Muscle of back (tissue), 13 donors: ENCODE measurements around the gene GNAI2. TPM values are rescaled to one million over a fixed set of nuclear protein-coding genes. Genes with fewer than 3 reads are reported as not detected.
A peak's percentile ranks its signal among the peaks of the same experiment; 100 is the strongest.

Experiments used
- DNase-seq, 3 donors: peaks; one replicate each; pipeline versions ENCODE4 v3.0.0 to v3.0.0-alpha.2; 2013
- long read RNA-seq, 9 donors: transcript quantifications; one replicate each; lab custom pipeline, GENCODE V29; 2026
- polyA plus RNA-seq, 10 donors: library from polyadenylated mRNA; unstranded; fragments of 120-200 nt; gene quantifications; one replicate each; pipeline ENCODE4 v1.2.1, GENCODE V29; 2013; ENCODE audit not compliant: insufficient read length in 10 of 10

Gene GNAI2
- polyA plus RNA-seq: 100 to 1,000 TPM; 160 to 205 (median 182) TPM
- long read RNA-seq, donor 1, transcript GNAI2-202 (9 exons, 2,464 nt): major isoform, 42 of 52 reads
- long read RNA-seq, donor 1, partial matches to known transcripts: 10 of 52 reads
- long read RNA-seq, donor 1, other reads (novel, unspliced or antisense): 0 of 52 reads
- long read RNA-seq, donor 2, transcript GNAI2-202 (9 exons, 2,464 nt): major isoform, 31 of 63 reads
- long read RNA-seq, donor 2, partial matches to known transcripts: 31 of 63 reads
- long read RNA-seq, donor 2, other reads (novel, unspliced or antisense): 0 of 63 reads
- long read RNA-seq, donor 3: 0 reads
- long read RNA-seq, donor 4, transcript GNAI2-202 (9 exons, 2,464 nt): major isoform, 32 of 99 reads
- long read RNA-seq, donor 4, partial matches to known transcripts: 66 of 99 reads
- long read RNA-seq, donor 4, other reads (novel, unspliced or antisense): 0 of 99 reads
- long read RNA-seq, donor 5, transcript GNAI2-202 (9 exons, 2,464 nt): major isoform, 51 of 109 reads
- long read RNA-seq, donor 5, partial matches to known transcripts: 19 of 109 reads
- long read RNA-seq, donor 5, other reads (novel, unspliced or antisense): 35 of 109 reads
- long read RNA-seq, donor 6, transcript GNAI2-202 (9 exons, 2,464 nt): major isoform, 42 of 132 reads
- long read RNA-seq, donor 6, partial matches to known transcripts: 78 of 132 reads
- long read RNA-seq, donor 6, other reads (novel, unspliced or antisense): 7 of 132 reads
- long read RNA-seq, donor 7, transcript GNAI2-202 (9 exons, 2,464 nt): major isoform, 29 of 56 reads
- long read RNA-seq, donor 7, partial matches to known transcripts: 25 of 56 reads
- long read RNA-seq, donor 7, other reads (novel, unspliced or antisense): 0 of 56 reads
- long read RNA-seq, donor 8, transcript GNAI2-202 (9 exons, 2,464 nt): major isoform, 20 of 26 reads
- long read RNA-seq, donor 8, partial matches to known transcripts: 5 of 26 reads
- long read RNA-seq, donor 8, other reads (novel, unspliced or antisense): 0 of 26 reads
- long read RNA-seq, donor 9, transcript GNAI2-202 (9 exons, 2,464 nt): major isoform, 13 of 14 reads
- long read RNA-seq, donor 9, partial matches to known transcripts: 0 of 14 reads
- long read RNA-seq, donor 9, other reads (novel, unspliced or antisense): 0 of 14 reads

GRCh38 chr3:50235716-50236483 is at the start of gene GNAI2:
Gene GNAI2 (plus strand): TSS chr3:50236204. CDS start chr3:50236336, 132 bp downstream.
- peak; percentile 98 to 99 (median 99) for DNase-seq

DNA sequence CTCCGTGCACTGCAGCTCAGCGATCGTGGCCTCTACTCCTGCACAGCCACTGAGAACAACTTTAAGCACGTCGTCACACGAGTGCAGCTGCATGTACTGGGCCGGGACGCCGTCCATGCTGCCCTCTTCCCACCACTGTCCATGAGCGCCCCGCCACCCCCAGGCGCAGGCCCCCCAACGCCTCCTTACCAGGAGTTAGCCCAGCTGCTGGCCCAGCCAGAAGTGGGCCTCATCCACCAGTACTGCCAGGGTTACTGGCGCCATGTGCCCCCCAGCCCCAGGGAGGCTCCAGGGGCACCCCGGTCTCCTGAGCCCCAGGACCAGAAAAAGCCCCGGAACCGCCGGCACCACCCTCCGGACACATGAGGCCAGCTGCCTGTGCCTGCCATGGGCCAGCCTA is 48.3 kb upstream of the GNAI2 start:
- DNase-seq: no peak

DNA sequence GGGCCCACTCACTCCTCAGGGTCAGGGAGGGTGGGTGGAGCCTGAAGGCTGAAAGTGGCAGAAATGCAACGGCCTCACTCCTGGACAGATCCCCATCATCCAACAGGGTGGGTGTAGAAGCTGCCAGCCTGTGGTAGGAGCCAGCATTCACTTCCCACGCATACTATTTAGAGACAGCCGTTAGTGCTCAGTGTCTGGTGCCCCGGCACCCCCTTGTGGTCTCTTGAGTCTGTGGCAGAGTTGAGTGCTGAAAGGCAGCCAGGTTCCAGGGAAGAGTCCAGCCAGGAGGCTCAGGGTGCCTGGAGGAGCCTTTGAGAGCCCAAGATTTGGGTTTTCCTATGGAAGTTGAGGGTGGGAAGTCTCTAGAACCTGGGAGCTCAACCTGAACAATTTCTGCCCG is 46.7 kb upstream of the GNAI2 start:
- DNase-seq: peak; percentile 62 to 86 (median 75)

DNA sequence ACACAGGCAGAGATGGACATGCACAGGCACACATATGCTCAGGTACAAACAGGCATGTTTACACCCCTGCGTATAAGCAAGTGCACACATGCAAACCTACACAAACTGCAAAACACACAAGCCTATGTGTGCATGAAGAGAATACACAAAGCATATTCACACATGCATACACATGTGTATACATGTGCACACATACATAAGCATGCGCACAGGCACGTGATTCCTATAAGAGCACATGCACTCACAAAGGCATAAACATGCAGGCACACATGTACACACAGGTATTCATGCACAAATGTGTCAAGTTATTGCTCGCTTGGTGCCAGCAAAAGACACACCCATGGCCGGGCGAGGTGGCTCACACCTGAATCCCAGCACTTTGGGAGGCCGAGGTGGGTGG is 46.0 kb upstream of the GNAI2 start:
- DNase-seq: no peak

DNA sequence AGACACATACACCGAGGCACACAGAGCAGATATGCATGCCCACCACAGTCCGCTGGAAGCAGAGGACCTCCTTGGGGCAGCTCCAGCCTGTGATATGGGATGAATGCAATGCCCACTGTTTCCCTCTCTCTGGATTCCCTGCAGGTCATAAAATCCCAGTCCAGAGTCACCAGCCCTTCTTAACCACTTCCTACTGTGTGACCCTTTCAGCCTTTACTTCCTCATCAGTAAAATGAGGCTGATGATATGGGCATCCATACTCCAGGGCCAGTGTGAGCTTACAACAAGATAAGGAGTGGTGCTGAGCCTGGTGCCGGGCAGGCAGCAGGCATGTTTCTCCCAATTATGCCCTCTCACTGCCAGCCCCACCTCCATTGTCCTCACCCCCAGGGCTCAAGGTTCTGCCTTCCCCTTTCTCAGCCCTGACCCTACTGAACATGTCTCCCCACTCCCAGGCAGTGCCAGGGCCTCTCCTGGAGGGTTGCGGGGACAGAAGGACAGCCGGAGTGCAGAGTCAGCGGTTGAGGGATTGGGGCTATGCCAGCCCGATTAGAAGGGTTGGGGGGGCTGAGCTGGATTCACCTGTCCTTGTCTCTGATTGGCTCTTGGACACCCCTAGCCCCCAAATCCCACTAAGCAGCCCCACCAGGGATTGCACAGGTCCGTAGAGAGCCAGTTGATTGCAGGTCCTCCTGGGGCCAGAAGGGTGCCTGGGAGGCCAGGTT is 44.9 kb upstream of the GNAI2 start, which contains the start of gene GNAT1:
GNAT1 (plus strand) TSS at position 675 of the 725 bp plus-strand sequence. CDS start 116 bp downstream, outside the sequence.
- DNase-seq: no peak

DNA sequence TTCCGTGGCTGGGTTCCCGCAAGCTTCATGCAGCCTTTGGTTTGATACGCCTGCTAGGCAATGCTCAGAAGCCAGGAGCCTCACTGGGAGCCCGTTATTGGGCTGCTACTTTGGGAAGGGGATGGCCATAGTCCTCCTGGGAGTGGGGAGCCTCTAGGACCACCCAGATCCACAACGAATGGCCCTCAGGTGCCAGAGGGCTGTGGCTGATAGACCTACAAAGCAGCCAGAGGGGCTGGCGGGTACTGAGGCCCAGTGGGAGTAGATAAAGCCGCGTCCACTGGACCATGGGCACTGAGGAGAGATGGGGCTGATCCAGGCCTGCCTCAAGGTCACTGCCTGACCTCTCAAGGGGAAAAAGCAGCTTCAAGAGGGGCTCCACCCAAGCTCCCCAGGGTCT is 43.9 kb upstream of the GNAI2 start:
- DNase-seq: no peak

DNA sequence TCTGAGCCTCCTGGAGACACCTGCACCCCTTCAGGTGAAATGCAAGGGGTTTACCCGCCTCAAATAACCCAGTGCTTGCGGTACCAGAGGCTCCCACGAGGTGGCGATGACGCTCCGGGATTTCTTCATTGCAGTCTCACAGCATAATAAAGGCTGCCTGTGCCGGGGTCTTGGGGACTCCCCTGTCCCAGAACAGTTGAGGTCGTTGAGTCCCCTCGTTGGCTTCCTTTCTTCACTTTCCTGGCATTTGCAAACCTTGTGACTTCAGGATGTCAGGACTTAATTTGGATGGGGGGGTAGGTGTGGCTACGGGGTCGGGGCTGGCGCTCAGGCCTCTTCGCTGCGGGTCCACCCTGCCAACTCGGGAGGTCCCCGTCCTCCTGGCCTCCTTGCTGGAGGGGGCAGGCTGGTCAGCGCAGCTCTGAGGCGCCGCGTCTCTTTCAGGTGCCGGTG is 43.3 kb upstream of the GNAI2 start:
- peak; percentile 44 to 76 (median 70) for DNase-seq

- DNase-seq: no peak
Observed at GRCh38 chr3:50193286-50193685, 42.7 kb upstream of the GNAI2 start.

- DNase-seq: no peak
Observed at GRCh38 chr3:50193746-50194127, 42.3 kb upstream of the GNAI2 start.

DNA sequence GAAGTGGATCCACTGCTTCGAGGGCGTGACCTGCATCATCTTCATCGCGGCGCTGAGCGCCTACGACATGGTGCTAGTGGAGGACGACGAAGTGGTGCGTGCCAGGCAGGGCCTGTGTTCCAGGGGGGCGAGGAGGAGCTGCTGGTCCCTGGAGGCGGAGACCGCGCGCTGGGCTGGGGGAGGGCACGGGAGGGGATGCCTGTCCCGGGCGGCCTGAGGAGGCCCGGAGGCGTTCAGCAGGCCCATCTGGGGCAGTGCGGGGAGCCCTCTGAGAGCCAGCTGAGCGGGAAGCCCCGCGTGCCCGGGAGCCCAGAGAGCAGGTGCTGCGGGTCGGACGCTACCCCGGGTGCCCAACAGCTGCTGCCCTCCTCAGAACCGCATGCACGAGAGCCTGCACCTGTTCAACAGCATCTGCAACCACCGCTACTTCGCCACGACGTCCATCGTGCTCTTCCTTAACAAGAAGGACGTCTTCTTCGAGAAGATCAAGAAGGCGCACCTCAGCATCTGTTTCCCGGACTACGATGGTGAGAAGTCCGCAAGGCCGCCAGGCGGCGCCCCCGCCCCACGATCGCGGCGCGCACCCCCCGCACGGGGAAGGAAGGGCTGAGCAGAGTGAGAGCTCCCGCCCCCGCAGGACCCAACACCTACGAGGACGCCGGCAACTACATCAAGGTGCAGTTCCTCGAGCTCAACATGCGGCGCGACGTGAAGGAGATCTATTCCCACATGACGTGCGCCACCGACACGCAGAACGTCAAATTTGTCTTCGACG is 41.7 kb upstream of the GNAI2 start:
- peak; percentile 34 to 80 (median 59) for DNase-seq

DNA sequence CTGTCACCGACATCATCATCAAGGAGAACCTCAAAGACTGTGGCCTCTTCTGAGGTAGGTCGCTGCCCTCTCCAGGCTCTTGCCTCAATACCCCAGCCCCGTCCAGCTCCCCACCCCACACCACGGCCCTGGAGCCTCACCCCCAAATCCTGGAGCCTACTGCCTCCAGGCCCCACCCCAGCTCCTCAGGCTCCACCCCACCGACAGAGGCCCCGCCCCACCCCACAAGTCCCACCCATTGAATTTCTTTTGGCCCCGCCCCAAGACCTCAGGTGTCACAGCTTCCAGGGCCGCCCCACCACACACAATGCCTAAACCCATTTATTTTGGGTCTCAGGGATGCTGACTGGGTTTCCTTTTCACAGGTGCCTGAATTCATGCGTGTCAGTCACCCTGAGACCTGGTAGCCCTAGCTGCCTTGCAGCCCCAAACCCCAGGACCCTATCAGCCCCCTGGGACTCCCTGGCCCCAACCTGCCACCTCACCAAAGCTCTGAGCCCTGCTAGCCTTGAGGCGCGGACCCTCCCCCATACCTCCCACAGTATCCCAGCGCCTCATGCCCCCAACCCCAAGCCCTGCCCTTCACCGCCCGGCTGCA is 41.0 kb upstream of the GNAI2 start:
- DNase-seq: no peak

- DNase-seq: no peak
Observed at GRCh38 chr3:50195501-50196252, 40.3 kb upstream of the GNAI2 start.

DNA sequence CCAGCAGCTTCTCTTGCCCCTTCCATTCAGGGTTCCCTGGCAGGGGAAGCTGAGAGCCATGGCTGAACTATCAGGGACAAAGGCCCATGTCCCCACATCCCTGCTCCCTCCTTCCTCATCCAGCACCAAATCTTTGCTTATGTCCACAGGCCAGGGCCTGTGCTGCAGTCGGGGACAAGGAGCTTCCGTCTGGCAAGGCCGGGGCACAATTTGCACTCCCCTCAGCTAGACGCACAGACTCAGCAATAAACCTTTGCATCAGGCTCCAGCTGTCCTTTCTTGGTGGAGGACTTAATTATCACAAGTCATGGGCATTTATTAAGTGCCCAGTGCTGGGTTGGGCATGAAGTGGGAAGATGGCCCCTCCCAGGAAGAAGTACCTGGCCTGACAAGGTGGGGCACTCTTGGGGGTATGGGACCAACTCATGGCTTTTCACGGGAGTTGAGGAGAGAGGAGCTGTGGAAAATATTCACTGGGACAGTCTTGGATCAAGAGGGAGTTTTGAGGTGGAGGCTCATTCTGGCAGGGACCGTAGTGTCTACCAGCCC is 39.7 kb upstream of the GNAI2 start:
- DNase-seq: no peak

GRCh38 chr3:50201573-50202315 is 34.3 kb upstream of the GNAI2 start:
- DNase-seq: no peak

GRCh38 chr3:50202353-50203112 is 33.5 kb upstream of the GNAI2 start:
- DNase-seq: no peak

GRCh38 chr3:50203113-50203808 is 32.7 kb upstream of the GNAI2 start:
- peak in 1 of 3 donors; percentile 41 for DNase-seq
